ENCODE data around the gene PRKRIP1. TPM values are rescaled to one million over a fixed set of nuclear protein-coding genes. Genes with fewer than 3 reads are reported as not detected.
A peak's percentile ranks its signal among the peaks of the same experiment; 100 is the strongest.

The PRKRIP1 gene
- polyA plus RNA-seq, 1 donor (not counting 4 experiments of a cell fraction or from before 2014, with no cell fraction given) = 12.5 TPM

DNA sequence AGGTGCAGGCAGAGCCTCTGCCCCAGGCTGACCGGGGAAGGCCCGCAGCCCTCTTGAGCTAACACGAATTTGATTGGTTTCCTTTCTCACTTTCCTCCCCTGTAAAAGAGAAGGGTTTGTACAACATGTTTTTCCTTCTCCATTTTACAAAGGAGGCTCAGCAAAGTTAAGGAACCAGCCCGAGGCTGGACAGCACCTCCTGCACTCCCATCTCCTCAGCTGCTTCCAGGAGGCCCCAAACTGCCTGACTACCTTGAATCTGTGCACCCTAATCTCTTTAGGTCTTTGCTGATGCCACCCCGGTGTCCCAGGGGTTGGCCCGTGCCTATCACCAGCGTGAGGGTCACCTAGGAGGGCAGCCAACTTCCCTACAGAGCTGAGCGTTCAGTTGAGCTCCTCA, 64.3 kb downstream of the PRKRIP1 start:
- H3K79me2 ChIP-seq (ENCODE audit: control insufficient read depth, insufficient read depth, low read length) = peaks cover 13% of the 10 kb centered on the region
- dilution Hi-C loops (cut with MboI; ENCODE audit: extremely low pct_ligation_motif_present, low sequenced_read_pairs) = no loop called here
- DNase-seq (ENCODE audit: low read depth, low spot score) (no peak), FAIRE-seq (no peak)
- no peak overlapping the region for H3K9ac ChIP-seq (ENCODE audit: control insufficient read depth, extremely low read depth, insufficient read depth, low read length)
- TF ChIP-seq, protein P1, sequence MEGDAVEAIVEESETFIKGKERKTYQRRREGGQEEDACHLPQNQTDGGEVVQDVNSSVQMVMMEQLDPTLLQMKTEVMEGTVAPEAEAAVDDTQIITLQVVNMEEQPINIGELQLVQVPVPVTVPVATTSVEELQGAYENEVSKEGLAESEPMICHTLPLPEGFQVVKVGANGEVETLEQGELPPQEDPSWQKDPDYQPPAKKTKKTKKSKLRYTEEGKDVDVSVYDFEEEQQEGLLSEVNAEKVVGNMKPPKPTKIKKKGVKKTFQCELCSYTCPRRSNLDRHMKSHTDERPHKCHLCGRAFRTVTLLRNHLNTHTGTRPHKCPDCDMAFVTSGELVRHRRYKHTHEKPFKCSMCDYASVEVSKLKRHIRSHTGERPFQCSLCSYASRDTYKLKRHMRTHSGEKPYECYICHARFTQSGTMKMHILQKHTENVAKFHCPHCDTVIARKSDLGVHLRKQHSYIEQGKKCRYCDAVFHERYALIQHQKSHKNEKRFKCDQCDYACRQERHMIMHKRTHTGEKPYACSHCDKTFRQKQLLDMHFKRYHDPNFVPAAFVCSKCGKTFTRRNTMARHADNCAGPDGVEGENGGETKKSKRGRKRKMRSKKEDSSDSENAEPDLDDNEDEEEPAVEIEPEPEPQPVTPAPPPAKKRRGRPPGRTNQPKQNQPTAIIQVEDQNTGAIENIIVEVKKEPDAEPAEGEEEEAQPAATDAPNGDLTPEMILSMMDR (optimal IDR thresholded peaks at IDR 0.05 in 1 of 3, IDR thresholded peaks at IDR 0.05 in 1 of 3, conservative IDR thresholded peaks at IDR 0.05 in 1 of 3; ENCODE audit: extremely low read depth in 1 of 3, insufficient read depth in 2 of 3, low read length in 3 of 3) = no peak
- no peak for TF ChIP-seq EZH2 (IDR thresholded peaks at IDR 0.05; ENCODE audit: low read length)
- peaks cover 6% of the 10 kb centered on the region for H3K4me1 ChIP-seq (ENCODE audit: control insufficient read depth, extremely low read depth, insufficient read depth, low read length)
- no peak overlapping the region for H3K4me3 ChIP-seq (ENCODE audit: control insufficient read depth in 2 of 3, extremely low read depth in 1 of 3, insufficient read depth in 2 of 3, low read depth in 1 of 3, low read length in 3 of 3)
- H3K27me3 ChIP-seq (ENCODE audit: control insufficient read depth, extremely low read depth, insufficient read depth, low read length) = no peaks in the 10 kb centered on the region
- peaks cover 4 to 12% of the 10 kb centered on the region in 2 experiments for H3K36me3 ChIP-seq (ENCODE audit: control insufficient read depth in 2 of 2, extremely low read depth in 1 of 2, insufficient read depth in 2 of 2, low read length in 2 of 2)
- no peak overlapping the region for H3K4me2 ChIP-seq (ENCODE audit: control insufficient read depth, extremely low read depth, insufficient read depth, low read depth, low read length)
- no peaks in the 10 kb centered on the region for H4K20me1 ChIP-seq (ENCODE audit: control insufficient read depth, extremely low read depth, insufficient read depth, low read length)
- no peak overlapping the region for H2AFZ ChIP-seq (ENCODE audit: control insufficient read depth, low read length)
- no peaks in the 10 kb centered on the region for H3K9me1 ChIP-seq (ENCODE audit: control insufficient read depth, extremely low read depth, insufficient read depth, low read length)
- no peaks in the 10 kb centered on the region for H3K9me3 ChIP-seq (ENCODE audit: control insufficient read depth, low read depth, low read length)
- no peak overlapping the region for H3K27ac ChIP-seq (ENCODE audit: control insufficient read depth, insufficient read depth, low read length)

DNA sequence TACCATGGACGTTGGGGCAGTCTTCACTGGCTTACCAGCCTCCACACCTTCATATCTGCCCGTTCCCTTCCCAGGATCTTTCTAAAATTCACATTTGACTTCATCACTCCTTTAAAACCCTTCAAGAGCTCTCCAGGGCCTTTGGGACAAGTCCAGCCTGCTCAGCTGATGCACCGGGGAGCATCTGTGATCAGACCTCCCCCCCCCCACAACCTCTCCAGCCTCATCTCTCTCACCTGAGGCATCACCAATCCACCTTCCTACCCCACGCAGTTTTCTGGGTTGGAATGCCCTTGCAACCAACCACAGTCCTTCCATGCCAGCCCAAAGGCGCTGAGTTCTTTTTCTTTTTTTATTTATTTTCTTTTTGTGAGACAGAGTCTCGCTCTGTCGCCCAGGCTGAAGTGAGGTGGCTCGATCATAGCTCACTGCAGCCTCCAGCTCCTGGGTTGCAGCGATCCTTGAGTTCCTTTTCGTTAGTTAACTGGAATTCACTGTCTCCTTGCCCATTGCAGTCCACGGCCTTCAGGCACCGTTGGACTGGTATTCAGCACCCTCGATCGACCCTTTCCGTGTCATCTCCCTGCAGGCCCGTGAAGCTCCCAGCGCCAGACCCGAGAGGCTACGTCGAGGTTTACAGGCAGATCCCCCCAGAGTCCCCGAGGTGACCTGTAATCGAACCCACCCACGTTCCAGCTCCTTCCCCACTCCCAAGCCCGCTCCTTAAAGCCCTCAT, 67.8 kb downstream of the PRKRIP1 start:
- H3K9ac ChIP-seq (ENCODE audit: control insufficient read depth, extremely low read depth, insufficient read depth, low read length) = peak overlapping the region; percentile 82
- no peaks in the 10 kb centered on the region for H3K9me3 ChIP-seq (ENCODE audit: control insufficient read depth, low read depth, low read length)
- H3K36me3 ChIP-seq (ENCODE audit: control insufficient read depth in 2 of 2, extremely low read depth in 1 of 2, insufficient read depth in 2 of 2, low read length in 2 of 2) = peaks cover 0 to 6% of the 10 kb centered on the region in 2 experiments
- FAIRE-seq = no peak
- dilution Hi-C loops (cut with MboI; ENCODE audit: extremely low pct_ligation_motif_present, low sequenced_read_pairs) = no loop called here
- TF ChIP-seq, protein P1 (optimal IDR thresholded peaks at IDR 0.05 in 1 of 3, IDR thresholded peaks at IDR 0.05 in 1 of 3, conservative IDR thresholded peaks at IDR 0.05 in 1 of 3; ENCODE audit: extremely low read depth in 1 of 3, insufficient read depth in 2 of 3, low read length in 3 of 3) = no peak
- TF ChIP-seq EZH2 (IDR thresholded peaks at IDR 0.05; ENCODE audit: low read length) = no peak
- no peaks in the 10 kb centered on the region for H3K9me1 ChIP-seq (ENCODE audit: control insufficient read depth, extremely low read depth, insufficient read depth, low read length)
- DNase-seq (ENCODE audit: low read depth, low spot score) = no peak
- no peaks in the 10 kb centered on the region for H3K27me3 ChIP-seq (ENCODE audit: control insufficient read depth, extremely low read depth, insufficient read depth, low read length)
- H3K4me1 ChIP-seq (ENCODE audit: control insufficient read depth, extremely low read depth, insufficient read depth, low read length) = peaks cover 14% of the 10 kb centered on the region
- no peaks in the 10 kb centered on the region for H4K20me1 ChIP-seq (ENCODE audit: control insufficient read depth, extremely low read depth, insufficient read depth, low read length)
- H3K4me3 ChIP-seq (ENCODE audit: control insufficient read depth in 2 of 3, extremely low read depth in 1 of 3, insufficient read depth in 2 of 3, low read depth in 1 of 3, low read length in 3 of 3) = peak overlapping the region; percentile 88 to 100 (median 100)
- H2AFZ ChIP-seq (ENCODE audit: control insufficient read depth, low read length) = peak overlapping the region; percentile 94
- H3K27ac ChIP-seq (ENCODE audit: control insufficient read depth, insufficient read depth, low read length) = peak overlapping the region; percentile 53
- peaks cover 16% of the 10 kb centered on the region for H3K79me2 ChIP-seq (ENCODE audit: control insufficient read depth, insufficient read depth, low read length)
- peak overlapping the region; percentile 92 for H3K4me2 ChIP-seq (ENCODE audit: control insufficient read depth, extremely low read depth, insufficient read depth, low read depth, low read length)
